GM21737 (cell line): Measurements from ENCODE around the gene WDR33.

Experiments
- ATAC-seq: cut with Tn5 transposase; IDR thresholded peaks from one replicate; pipeline ENCODE4 v1.9.1; 2021; ENCODE audit warnings: mild to moderate bottlenecking, moderate library complexity; ENCODE audit not compliant: unreplicated experiment

WDR33 gene

GRCh38 chr2:127721978-127722355 lies 89.0 kb downstream of the WDR33 start:
- no peak for ATAC-seq

- ATAC-seq: no peak
These were observed 89.5 kb downstream of the WDR33 start for GRCh38 chr2:127721311-127721977.

GRCh38 chr2:127719301-127720218 lies 91.4 kb downstream of the WDR33 start:
- ATAC-seq: no peak

- no peak for ATAC-seq
These were observed 92.7 kb downstream of the WDR33 start for GRCh38 chr2:127718271-127718670.

GRCh38 chr2:127715778-127716449 lies 95.1 kb downstream of the WDR33 start:
- ATAC-seq: no peak

- no peak for ATAC-seq
These were observed 97.4 kb downstream of the WDR33 start for GRCh38 chr2:127713562-127713961.

- no peak for ATAC-seq
These were observed 98.0 kb downstream of the WDR33 start for GRCh38 chr2:127712999-127713398.

GRCh38 chr2:127709336-127709735 lies 101.6 kb downstream of the WDR33 start:
- ATAC-seq: no peak

- no peak for ATAC-seq
These were observed 102.9 kb downstream of the WDR33 start for GRCh38 chr2:127707890-127708648.

- no peak for ATAC-seq
These were observed 104.6 kb downstream of the WDR33 start for GRCh38 chr2:127706215-127706990.

GRCh38 chr2:127705391-127706065 lies 105.4 kb downstream of the WDR33 start:
- ATAC-seq: no peak

- no peak for ATAC-seq
These were observed 106.2 kb downstream of the WDR33 start for GRCh38 chr2:127704641-127705390.

- no peak for ATAC-seq
These were observed 107.7 kb downstream of the WDR33 start for GRCh38 chr2:127703282-127703681.

- no peak for ATAC-seq
These were observed 108.5 kb downstream of the WDR33 start for GRCh38 chr2:127702395-127703009.

- ATAC-seq: peak; percentile 51
These were observed 109.1 kb downstream of the WDR33 start for GRCh38 chr2:127701651-127702394.

- peak; percentile 61 for ATAC-seq
These were observed 109.7 kb downstream of the WDR33 start, which contains the start of gene SFT2D3 for GRCh38 chr2:127701193-127701650. TSS of gene SFT2D3 (plus strand) at chr2:127701497. CDS start at chr2:127701529, 32 bp downstream.

- peak; percentile 49 for ATAC-seq
These were observed 110.3 kb downstream of the WDR33 start for GRCh38 chr2:127700527-127701192.
